Activated B cell treated with CpG ODN at 0.5 μM for 24 hours (primary cell): ENCODE data around the gene PRR4. TPM values are rescaled to one million over a fixed set of nuclear protein-coding genes. Genes with fewer than 3 reads are reported as not detected.

Source experiments
- ATAC-seq: fragments of 200-7000 bp; cut with Tn5 transposase; one replicate; pipeline ENCODE4 v1.10.0; 2021; ENCODE audit warnings: low read depth, mild to moderate bottlenecking, moderate library complexity
- CTCF ChIA-PET: fragments of 350-600 bp; sonication (Branson Sonifier 250); formaldehyde crosslinking; loops from one replicate; lab custom pipeline; 2021; ENCODE audit warnings: antibody characterized with exemption; lab: Charles Lee
- POLR2A ChIA-PET: fragments of 350-600 bp; sonication (Branson Sonifier 250); formaldehyde crosslinking; loops from one replicate; lab custom pipeline; 2021; ENCODE audit warnings: antibody characterized with exemption; lab: Charles Lee
- DNase-seq: peaks from one replicate; pipeline ENCODE4 v3.0.0; 2022
- H3K27ac Mint-ChIP-seq: one replicate; pipeline ENCODE4 v1.8.0; 2020; ENCODE audit warnings: mixed read lengths
- H3K27me3 Mint-ChIP-seq: one replicate; pipeline ENCODE4 v1.8.0; 2021; ENCODE audit warnings: mixed read lengths
- H3K36me3 Mint-ChIP-seq: one replicate; pipeline ENCODE4 v1.8.0; 2021; ENCODE audit warnings: low read depth, mixed read lengths
- H3K4me1 Mint-ChIP-seq: one replicate; pipeline ENCODE4 v1.8.0; 2021; ENCODE audit warnings: mixed read lengths
- H3K4me3 Mint-ChIP-seq: one replicate; pipeline ENCODE4 v1.8.0; 2020; ENCODE audit warnings: mild to moderate bottlenecking, mixed read lengths
- H3K9me3 Mint-ChIP-seq: one replicate; pipeline ENCODE4 v1.8.0; 2020; ENCODE audit warnings: mixed read lengths
- CTCF ChIP-seq: fragments of 200-600 bp; IDR thresholded peaks from one replicate; pipeline ENCODE4 v1.8.0; 2022; ENCODE audit warnings: antibody characterized with exemption, mild to moderate bottlenecking
- intact Hi-C: fragments of 100-400 bp; cut with micrococcal nuclease; formaldehyde crosslinking; loops from one replicate; pipeline ENCODE4 v1.15.1; 2024
- total RNA-seq: library from RNA; stranded (reverse); gene quantifications from 2 replicates; pipeline ENCODE4 v1.2.3, GENCODE V29; 2022

The PRR4 gene
- total RNA-seq, 1 donor from 2014 or later: 3.0 TPM

- intact Hi-C loops: no loop called here
- no peaks in the 10 kb centered on the region for H3K9me3 Mint-ChIP-seq
- ATAC-seq (no peak), DNase-seq (no peak)
- H3K4me3 Mint-ChIP-seq: no peak overlapping the region
- no peaks in the 10 kb centered on the region for H3K27me3 Mint-ChIP-seq
- TF ChIP-seq CTCF: no peak
- no peaks in the 10 kb centered on the region for H3K4me1 Mint-ChIP-seq
- CTCF ChIA-PET: no interaction called here
- H3K27ac Mint-ChIP-seq: no peak overlapping the region
- POLR2A ChIA-PET: no interaction called here
- H3K36me3 Mint-ChIP-seq: no peaks in the 10 kb centered on the region
Observed at GRCh38 chr12:10829994-10830393, 19.3 kb downstream of the PRR4 start.

DNA sequence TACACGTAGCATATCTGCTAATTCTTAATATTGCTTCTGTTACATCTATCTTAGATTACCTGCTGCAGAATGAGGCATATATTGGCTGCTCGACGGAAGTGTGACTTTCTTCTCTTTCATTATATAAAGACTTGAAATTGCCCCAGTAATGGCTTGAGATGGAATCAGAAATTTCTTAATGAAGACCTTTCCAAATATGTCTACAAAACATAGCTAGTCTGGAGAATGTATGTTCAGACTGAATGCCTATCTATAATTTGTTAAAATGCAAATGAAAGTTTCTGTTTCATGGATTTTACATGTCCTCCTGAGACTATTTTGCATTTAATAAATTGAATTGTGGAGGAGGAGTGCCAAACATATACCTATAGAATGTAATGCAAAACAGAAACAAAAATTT is 23.0 kb downstream of the PRR4 start, which contains the start of gene TAS2R10:
Gene TAS2R10 (minus strand): TSS at position 101 of the 400 bp plus-strand sequence. CDS start 89 bp downstream, at position 12.
- TF ChIP-seq CTCF: no peak
- H3K27ac Mint-ChIP-seq: no peak within 1 kb of the TSS
- CTCF ChIA-PET: no interaction called here
- intact Hi-C loops: no loop called here
- H3K4me1 Mint-ChIP-seq: no peaks in the 10 kb centered on the region
- no peak within 1 kb of the TSS for H3K4me3 Mint-ChIP-seq
- H3K9me3 Mint-ChIP-seq: no peaks in the 10 kb centered on the region
- POLR2A ChIA-PET: no interaction called here
- DNase-seq (no peak), ATAC-seq (no peak)
- H3K36me3 Mint-ChIP-seq: no peaks in the 10 kb centered on the region
- no peaks in the 10 kb centered on the region for H3K27me3 Mint-ChIP-seq

DNA sequence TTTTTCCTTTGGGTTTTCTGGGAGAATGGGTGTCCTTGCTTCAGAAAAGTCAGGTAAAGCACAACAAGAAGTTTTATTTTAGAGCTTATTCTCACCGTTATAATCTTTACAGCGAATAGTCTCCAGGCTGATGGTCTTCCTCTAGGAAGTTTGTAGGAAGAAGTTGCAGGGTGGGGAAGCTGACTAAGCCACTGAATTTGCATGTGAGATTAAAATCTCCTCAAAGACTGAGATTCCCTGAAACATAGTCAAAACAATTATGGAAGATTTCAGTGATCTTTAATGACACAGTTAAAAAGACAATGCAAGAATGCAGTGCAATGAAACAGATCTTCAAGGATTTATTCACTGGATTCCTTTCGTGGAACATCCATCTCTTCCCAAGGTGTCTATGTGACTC is 24.3 kb downstream of the PRR4 start:
- Mint-ChIP-seq H3K4me3 (no peak overlapping the region), H3K9me3 (no peaks in the 10 kb centered on the region), H3K4me1 (no peaks in the 10 kb centered on the region), H3K36me3 (no peaks in the 10 kb centered on the region), H3K27me3 (no peaks in the 10 kb centered on the region), H3K27ac (no peak overlapping the region)
- POLR2A ChIA-PET: no interaction called here
- no peak for DNase-seq
- no peak for TF ChIP-seq CTCF
- CTCF ChIA-PET: no interaction called here
- intact Hi-C loops: no loop called here
- no peak for ATAC-seq

GRCh38 chr12:10811883-10812536 is 37.3 kb downstream of the PRR4 start:
- ATAC-seq: no peak
- intact Hi-C loops: no loop called here
- CTCF ChIA-PET: no interaction called here
- H3K27me3 Mint-ChIP-seq: peaks cover 7% of the 10 kb centered on the region
- no peaks in the 10 kb centered on the region for H3K9me3 Mint-ChIP-seq
- TF ChIP-seq CTCF: no peak
- DNase-seq: no peak
- POLR2A ChIA-PET: no interaction called here
- no peak overlapping the region for H3K4me3 Mint-ChIP-seq
- H3K4me1 Mint-ChIP-seq: no peaks in the 10 kb centered on the region
- no peak overlapping the region for H3K27ac Mint-ChIP-seq
- H3K36me3 Mint-ChIP-seq: no peaks in the 10 kb centered on the region

GRCh38 chr12:10810068-10810467 is 39.2 kb downstream of the PRR4 start, which contains the start of gene TAS2R9:
Gene TAS2R9 (minus strand): TSS chr12:10810168. CDS start chr12:10810075, 93 bp downstream.
- no peak for TF ChIP-seq CTCF
- no peaks in the 10 kb centered on the region for H3K4me1 Mint-ChIP-seq
- ChIA-PET CTCF (no interaction called here), POLR2A (no interaction called here)
- no peak for ATAC-seq
- intact Hi-C loops: no loop called here
- DNase-seq: no peak
- H3K9me3 Mint-ChIP-seq: no peaks in the 10 kb centered on the region
- H3K36me3 Mint-ChIP-seq: no peaks in the 10 kb centered on the region
- H3K4me3 Mint-ChIP-seq: no peak within 1 kb of the TSS
- no peak within 1 kb of the TSS for H3K27ac Mint-ChIP-seq
- peaks cover 5% of the 10 kb centered on the region for H3K27me3 Mint-ChIP-seq
